Neural cell (in vitro differentiated cells): Measurements from ENCODE around the gene TIMM23. TPM values are rescaled to one million over a fixed set of nuclear protein-coding genes. Genes with fewer than 3 reads are reported as not detected.
"Not testable (repeated sequence)": the region's sequence is repeated elsewhere in the genome, so short reads cannot be mapped to it uniquely, and the experiment has no call there.

ENCODE experiments used
- H2AFZ ChIP-seq: fragments of 200-600, 300-800 bp; sonication (generic), shearing (Covaris generic); 2 replicates; pipeline ENCODE4 v1.6.0; 2014; ENCODE audit warnings: low read depth, mild to moderate bottlenecking, antibody characterized with exemption, low read length, moderate library complexity
- H3F3A ChIP-seq: fragments of 200-600 bp; shearing (Covaris generic); 2 replicates; pipeline ENCODE4 v1.6.1; 2016; ENCODE audit warnings: mild to moderate bottlenecking, moderate library complexity, mixed read lengths, antibody characterized with exemption, low read length; ENCODE audit not compliant: insufficient read depth, poor library complexity, severe bottlenecking
- H3K27ac ChIP-seq: fragments of 200-600, 300-800 bp; sonication (generic), shearing (Covaris generic); 2 replicates; pipeline ENCODE4 v1.5.1; 2014; ENCODE audit warnings: mild to moderate bottlenecking, low read length, moderate library complexity
- H3K27me3 ChIP-seq: fragments of 300-800, 200-600 bp; sonication (generic), shearing (Covaris generic); 2 replicates; pipeline ENCODE4 v1.6.0; 2014; ENCODE audit warnings: mild to moderate bottlenecking, low read depth, low read length, moderate library complexity; ENCODE audit not compliant: insufficient read depth
- H3K36me3 ChIP-seq: fragments of 300-800, 200-600 bp; sonication (generic), shearing (Covaris generic); 2 replicates; pipeline ENCODE4 v1.5.1; 2014; ENCODE audit warnings: mild to moderate bottlenecking, antibody characterized with exemption, low read length, moderate library complexity; ENCODE audit not compliant: insufficient read depth
- H3K4me2 ChIP-seq: fragments of 300-800, 200-600 bp; sonication (generic), shearing (Covaris generic); 2 replicates; pipeline ENCODE4 v1.6.0; 2014; ENCODE audit warnings: mild to moderate bottlenecking, low read length
- H3K4me3 ChIP-seq: fragments of 300-800, 200-600 bp; sonication (generic), shearing (Covaris generic); 2 replicates; pipeline ENCODE4 v1.5.1; 2014; ENCODE audit warnings: mild to moderate bottlenecking, low read length, moderate library complexity
- H3K79me2 ChIP-seq: fragments of 200-600 bp; shearing (Covaris generic); replicated peaks from 2 replicates; pipeline ENCODE4 v1.6.0; 2014; ENCODE audit warnings: mild to moderate bottlenecking, low read length, moderate library complexity; ENCODE audit not compliant: insufficient read depth
- H3K9ac ChIP-seq: fragments of 300-800, 200-600 bp; sonication (generic), shearing (Covaris generic); 2 replicates; pipeline ENCODE4 v1.6.1; 2016; ENCODE audit warnings: mild to moderate bottlenecking, low read length, mixed read lengths
- H3K9me2 ChIP-seq: fragments of 200-600 bp; shearing (Covaris generic); 2 replicates; pipeline ENCODE4 v1.6.1; 2016; ENCODE audit warnings: mild to moderate bottlenecking, low read length, mixed read lengths; ENCODE audit not compliant: insufficient read depth
- H3K9me3 ChIP-seq: fragments of 200-600, 300-800 bp; sonication (generic), shearing (Covaris generic); 2 replicates; pipeline ENCODE4 v1.6.1; 2016; ENCODE audit warnings: mild to moderate bottlenecking, mixed run types, low read length, moderate library complexity, mixed read lengths
- H4K20me1 ChIP-seq: fragments of 200-600 bp; shearing (Covaris generic); 2 replicates; pipeline ENCODE4 v1.6.1; 2016; ENCODE audit warnings: mild to moderate bottlenecking, mixed run types; ENCODE audit not compliant: insufficient read depth
- polyA plus RNA-seq: library from polyadenylated mRNA; depleted of rRNA; stranded (reverse); fragments of >200 nt; gene quantifications from 2 replicates; pipeline ENCODE4 v1.2.3, GENCODE V29; 2014
- TF ChIP-seq, protein P1 (sequence below): fragments of 450-650 bp; IDR thresholded peaks from 2 replicates; pipeline ENCODE4 v1.5.1; 2014; ENCODE audit warnings: antibody characterized with exemption, mild to moderate bottlenecking, moderate library complexity; ENCODE audit not compliant: poor library complexity, severe bottlenecking

TIMM23 gene
- polyA plus RNA-seq, 1 donor from 2014 or later: 67.0 TPM

DNA sequence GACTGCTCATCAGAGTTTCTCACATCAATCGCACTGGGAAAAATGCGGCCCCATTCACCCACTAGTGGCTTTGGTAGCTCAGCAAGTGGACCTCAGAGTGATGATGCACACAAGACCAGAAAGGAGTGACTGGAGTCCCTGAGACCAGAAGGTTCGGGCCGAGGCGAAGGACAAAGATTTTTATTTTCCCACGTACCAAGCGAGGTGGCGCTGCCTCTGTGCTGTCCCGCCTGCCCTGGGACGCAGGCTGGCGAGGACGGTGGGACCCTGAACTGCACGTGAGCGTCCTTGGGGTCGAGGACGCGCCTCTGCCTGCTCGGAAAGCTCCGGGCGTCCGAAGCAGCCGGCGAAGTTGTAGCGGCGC, 565 bp upstream of the TIMM23 start:
- not testable (repeated sequence) for H3K27me3 ChIP-seq, H3F3A ChIP-seq, H3K9me3 ChIP-seq, H4K20me1 ChIP-seq, H3K4me2 ChIP-seq, H2AFZ ChIP-seq, H3K9me2 ChIP-seq, H3K36me3 ChIP-seq
- H3K4me3 ChIP-seq: peak overlapping the region; percentile 68
- peaks cover 23% of the 10 kb centered on the region for H3K79me2 ChIP-seq
- H3K9ac ChIP-seq: peak overlapping the region; percentile 66
- TF ChIP-seq, protein P1, sequence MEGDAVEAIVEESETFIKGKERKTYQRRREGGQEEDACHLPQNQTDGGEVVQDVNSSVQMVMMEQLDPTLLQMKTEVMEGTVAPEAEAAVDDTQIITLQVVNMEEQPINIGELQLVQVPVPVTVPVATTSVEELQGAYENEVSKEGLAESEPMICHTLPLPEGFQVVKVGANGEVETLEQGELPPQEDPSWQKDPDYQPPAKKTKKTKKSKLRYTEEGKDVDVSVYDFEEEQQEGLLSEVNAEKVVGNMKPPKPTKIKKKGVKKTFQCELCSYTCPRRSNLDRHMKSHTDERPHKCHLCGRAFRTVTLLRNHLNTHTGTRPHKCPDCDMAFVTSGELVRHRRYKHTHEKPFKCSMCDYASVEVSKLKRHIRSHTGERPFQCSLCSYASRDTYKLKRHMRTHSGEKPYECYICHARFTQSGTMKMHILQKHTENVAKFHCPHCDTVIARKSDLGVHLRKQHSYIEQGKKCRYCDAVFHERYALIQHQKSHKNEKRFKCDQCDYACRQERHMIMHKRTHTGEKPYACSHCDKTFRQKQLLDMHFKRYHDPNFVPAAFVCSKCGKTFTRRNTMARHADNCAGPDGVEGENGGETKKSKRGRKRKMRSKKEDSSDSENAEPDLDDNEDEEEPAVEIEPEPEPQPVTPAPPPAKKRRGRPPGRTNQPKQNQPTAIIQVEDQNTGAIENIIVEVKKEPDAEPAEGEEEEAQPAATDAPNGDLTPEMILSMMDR: peak; percentile 36
- peak overlapping the region; percentile 59 for H3K27ac ChIP-seq

DNA sequence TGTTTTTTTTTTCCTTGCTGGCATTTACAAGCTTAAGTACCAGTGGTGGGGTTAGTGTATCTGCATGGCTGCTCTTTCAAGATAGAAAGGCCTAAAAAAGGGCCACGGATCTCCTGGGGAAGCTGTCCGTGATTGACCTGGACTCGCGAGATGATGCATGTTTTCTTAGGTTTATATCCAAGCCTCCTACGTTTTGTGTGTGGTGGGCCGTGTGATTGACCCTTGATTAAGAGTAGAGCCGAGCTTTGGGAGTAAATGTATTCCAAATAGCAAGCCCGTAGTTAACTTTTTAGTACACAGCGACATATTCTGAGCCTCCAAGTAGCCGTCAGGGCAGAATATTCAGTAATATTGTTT, 502 bp downstream of the TIMM23 start:
- Histone ChIP-seq H3K9ac (peak overlapping the region; percentile 63), H3K4me3 (peak overlapping the region; percentile 68), H3K27ac (peak overlapping the region; percentile 47), H2AFZ (peak overlapping the region; percentile 60), H3K79me2 (peaks cover 23% of the 10 kb centered on the region)
- not testable (repeated sequence) for H3K27me3 ChIP-seq, H3K9me2 ChIP-seq, H3K36me3 ChIP-seq, H3F3A ChIP-seq, H3K4me2 ChIP-seq, H3K9me3 ChIP-seq, H4K20me1 ChIP-seq

- H3F3A ChIP-seq, H4K20me1 ChIP-seq, H2AFZ ChIP-seq, H3K9me2 ChIP-seq, H3K27me3 ChIP-seq, H3K9me3 ChIP-seq, H3K36me3 ChIP-seq, H3K27ac ChIP-seq, H3K9ac ChIP-seq, H3K4me2 ChIP-seq: not testable (repeated sequence)
- H3K4me3 ChIP-seq: peak overlapping the region; percentile 13
- H3K79me2 ChIP-seq: peaks cover 23% of the 10 kb centered on the region
These were observed 1.8 kb downstream of the TIMM23 start for GRCh38 chr10:45974041-45974440.

- H3K9ac ChIP-seq, H2AFZ ChIP-seq, H3K79me2 ChIP-seq, H3F3A ChIP-seq, H3K27ac ChIP-seq, H3K9me3 ChIP-seq, H3K9me2 ChIP-seq, H3K36me3 ChIP-seq, H3K4me2 ChIP-seq, H3K27me3 ChIP-seq, H4K20me1 ChIP-seq, H3K4me3 ChIP-seq: not testable (repeated sequence)
These were observed 6.3 kb downstream of the TIMM23 start for GRCh38 chr10:45978554-45978953.

DNA sequence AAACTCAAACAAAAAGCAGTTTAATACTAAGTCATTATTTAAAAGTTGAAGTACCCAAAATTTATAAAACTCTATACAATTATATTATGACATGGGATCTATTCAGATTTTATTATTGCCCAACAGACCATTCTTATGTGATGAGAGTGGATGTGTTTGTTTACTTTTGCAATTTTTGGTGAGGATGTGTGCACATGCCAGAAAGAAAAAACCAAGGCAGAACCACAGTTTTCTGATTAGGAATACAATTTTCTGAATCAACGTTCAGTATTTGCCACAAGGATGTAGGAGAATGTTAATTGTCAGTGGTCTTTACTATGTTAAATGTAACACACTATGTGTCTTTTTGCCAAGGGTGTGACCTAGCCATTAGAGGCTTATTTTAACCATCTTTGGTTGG, 9.1 kb downstream of the TIMM23 start:
- not testable (repeated sequence) for H3F3A ChIP-seq, H2AFZ ChIP-seq, H3K4me3 ChIP-seq, H3K27me3 ChIP-seq, H3K36me3 ChIP-seq, H3K9me2 ChIP-seq, H3K79me2 ChIP-seq, H3K27ac ChIP-seq, H3K4me2 ChIP-seq, H3K9me3 ChIP-seq, H4K20me1 ChIP-seq, H3K9ac ChIP-seq
